Epithelial cell of esophagus (primary cell): ENCODE data around the gene CCDC97.

ENCODE experiments used
- DNase-seq: peaks from one replicate; pipeline ENCODE4 v3.0.0; 2010; ENCODE audit warnings: low read depth
- H3K4me3 ChIP-seq: 2 replicates; pipeline ENCODE4 v1.5.1; 2011; ENCODE audit warnings: mild to moderate bottlenecking, low read length, control low read depth
- CTCF ChIP-seq: IDR thresholded peaks from 2 replicates; pipeline ENCODE4 v1.5.1; 2011; ENCODE audit warnings: low read depth, mild to moderate bottlenecking, low read length, control low read depth, inconsistent platforms; ENCODE audit not compliant: insufficient read depth; ENCODE audit errors: missing control alignments

Gene CCDC97

GRCh38 chr19:41305927-41306793 is 3.8 kb upstream of the CCDC97 start:
- TF ChIP-seq CTCF = no peak
- no peak overlapping the region for H3K4me3 ChIP-seq
- DNase-seq = no peak

DNA sequence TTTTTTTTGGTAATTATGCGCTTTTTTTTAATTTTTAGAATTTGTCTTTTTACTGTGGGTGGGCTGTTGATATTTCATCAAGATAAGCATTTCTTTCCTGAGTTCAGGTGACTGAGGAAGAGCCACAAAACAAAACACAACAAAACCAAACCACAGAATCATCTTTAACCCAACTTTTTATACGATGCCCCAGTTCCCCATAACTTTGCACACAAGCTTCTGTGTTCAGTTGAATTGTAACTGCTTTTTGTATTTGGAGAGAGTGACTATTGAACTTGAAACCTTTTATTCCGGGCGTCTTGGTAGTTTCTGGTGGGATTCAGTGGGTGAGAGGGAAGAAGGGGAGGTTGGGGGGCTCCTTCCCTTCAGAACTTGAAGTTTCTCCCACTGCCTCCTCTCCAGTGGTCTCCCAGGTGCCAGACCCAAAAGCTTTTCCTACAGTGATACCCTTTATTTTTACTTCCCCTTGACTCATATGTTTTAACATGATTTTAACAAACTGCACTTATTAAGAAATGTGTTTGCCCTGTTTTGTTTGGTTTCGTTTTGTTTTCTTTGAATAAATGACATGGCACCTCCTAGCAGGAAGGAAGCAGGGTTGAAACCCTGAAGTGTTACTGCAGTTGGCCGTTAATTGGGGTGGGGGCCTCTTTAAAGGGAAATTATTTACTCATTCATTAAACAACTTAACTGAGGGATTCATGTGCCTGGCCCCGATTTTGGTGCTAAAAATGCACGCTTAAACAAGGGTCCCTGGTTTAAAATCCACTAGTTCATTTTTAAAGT is 2.7 kb upstream of the CCDC97 start:
- no peak for TF ChIP-seq CTCF
- no peak overlapping the region for H3K4me3 ChIP-seq
- no peak for DNase-seq

GRCh38 chr19:41307954-41308449 is 2.0 kb upstream of the CCDC97 start:
- no peak for TF ChIP-seq CTCF
- no peak overlapping the region for H3K4me3 ChIP-seq
- DNase-seq = peak; percentile 9

DNA sequence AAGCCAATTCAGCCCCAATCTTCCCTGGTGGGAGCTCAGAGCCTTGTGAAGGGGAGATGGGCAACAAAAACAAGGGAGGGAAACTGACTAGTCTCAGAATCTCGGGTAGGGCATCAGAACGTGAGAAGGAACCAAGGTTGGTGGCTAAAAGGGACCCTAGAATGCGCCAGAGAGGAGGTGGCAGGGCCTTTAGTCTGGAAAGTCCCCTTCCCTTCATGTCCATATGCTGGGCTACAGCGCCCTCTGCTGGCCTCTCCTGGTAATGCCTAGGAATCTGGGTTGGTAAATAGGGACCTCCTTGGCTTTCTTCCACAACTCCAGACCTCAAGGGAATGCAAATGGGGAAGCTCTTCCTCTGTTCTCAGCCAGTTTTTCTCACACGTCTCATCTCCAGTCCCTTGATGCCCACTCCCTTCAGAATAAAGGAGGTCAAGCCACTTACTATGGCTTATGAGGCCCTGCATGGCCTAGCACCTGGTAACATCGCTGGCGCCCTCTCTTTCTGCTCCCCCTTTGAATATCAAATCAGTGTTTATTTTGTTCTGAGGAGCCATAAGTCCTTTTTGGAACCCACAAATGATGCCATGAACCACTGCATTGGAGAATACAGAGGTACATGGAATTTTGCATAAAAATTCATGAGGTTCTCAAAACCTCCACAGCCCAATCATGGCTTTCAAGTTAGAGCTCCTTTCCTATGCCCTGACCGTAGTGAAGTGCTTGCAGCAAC is 1.4 kb upstream of the CCDC97 start:
- DNase-seq = peak; percentile 85
- peak; percentile 99 for TF ChIP-seq CTCF
- peak overlapping the region; percentile 99 for H3K4me3 ChIP-seq

GRCh38 chr19:41309180-41310032 is 566 bp upstream of the CCDC97 start:
- H3K4me3 ChIP-seq = peak overlapping the region; percentile 99
- TF ChIP-seq CTCF = no peak
- peak; percentile 37 for DNase-seq

- peak overlapping the region; percentile 99 for H3K4me3 ChIP-seq
- DNase-seq = peak; percentile 18
- TF ChIP-seq CTCF = no peak
Observed at GRCh38 chr19:41311072-41311471, 1.1 kb downstream of the CCDC97 start.
